Naive B cell (primary cell): ENCODE data around the gene ITPR3. TPM values are rescaled to one million over a fixed set of nuclear protein-coding genes. Genes with fewer than 3 reads are reported as not detected.

Experiments used
- ATAC-seq, 2 donors: fragments of 150-1000 bp; cut with Tn5 transposase; 2 replicates each; pipeline ENCODE4 v1.10.0; 2021; ENCODE audit warnings: low read depth in 2 of 2, mild to moderate bottlenecking in 2 of 2, moderate library complexity in 2 of 2
- DNase-seq: peaks from one replicate; pipeline ENCODE4 v3.0.0; 2022
- H3K27ac Mint-ChIP-seq, 6 donors: one replicate each; pipeline ENCODE4 v1.8.0; 2020 to 2022; ENCODE audit warnings: mild to moderate bottlenecking in 6 of 6, mixed read lengths in 6 of 6, moderate library complexity in 5 of 6, inconsistent platforms in 2 of 6
- H3K27me3 Mint-ChIP-seq, 3 donors: one replicate each; pipeline ENCODE4 v1.8.0; 2021 to 2022; ENCODE audit warnings: mixed read lengths in 3 of 3, mild to moderate bottlenecking in 1 of 3
- H3K36me3 Mint-ChIP-seq, 2 donors: one replicate each; pipeline ENCODE4 v1.8.0; 2020 to 2022; ENCODE audit warnings: mixed read lengths in 2 of 2, inconsistent platforms in 1 of 2, mild to moderate bottlenecking in 1 of 2
- H3K4me1 Mint-ChIP-seq, 3 donors: one replicate each; pipeline ENCODE4 v1.8.0; 2020 to 2022; ENCODE audit warnings: mixed read lengths in 3 of 3, inconsistent platforms in 1 of 3, mild to moderate bottlenecking in 1 of 3, moderate library complexity in 1 of 3
- H3K4me3 Mint-ChIP-seq, 8 donors: one replicate each; pipeline ENCODE4 v1.8.0; 2020 to 2022; ENCODE audit warnings: mild to moderate bottlenecking in 8 of 8, mixed read lengths in 8 of 8, moderate library complexity in 8 of 8, inconsistent platforms in 2 of 8
- H3K9me3 Mint-ChIP-seq, 7 donors: one replicate each; pipeline ENCODE4 v1.8.0; 2020 to 2022; ENCODE audit warnings: mixed read lengths in 7 of 7, mild to moderate bottlenecking in 5 of 7, inconsistent platforms in 2 of 7, moderate library complexity in 1 of 7
- polyA plus RNA-seq, 6 donors: library from polyadenylated mRNA; unstranded; fragments of 300-500 nt; fragmentation: Illumina TruSeq; gene quantifications; one replicate each; pipeline ENCODE4 v1.2.3, GENCODE V29; 2021; ENCODE audit warnings: low read depth in 6 of 6

Gene ITPR3
- polyA plus RNA-seq, 6 donors from 2014 or later: 0.22 to 6.4 (median 1.7) TPM

- peaks cover 9 to 22% of the 10 kb centered on the region in 2 donors for H3K36me3 Mint-ChIP-seq
- peak; percentile 11 for DNase-seq
- no peaks in the 10 kb centered on the region for H3K27me3 Mint-ChIP-seq
Observed at GRCh38 chr6:33693186-33694105, 72.3 kb downstream of the ITPR3 start.

GRCh38 chr6:33694401-33694931, 73.3 kb downstream of the ITPR3 start:
- Mint-ChIP-seq H3K27ac (peak overlapping the region; percentile 94 to 98 (median 96)), H3K4me1 (peaks cover 49 to 79% (median 72%) of the 10 kb centered on the region in 3 donors), H3K9me3 (no peaks in the 10 kb centered on the region), H3K27me3 (no peaks in the 10 kb centered on the region), H3K4me3 (peak overlapping the region; percentile 0 to 89 (median 72)), H3K36me3 (peaks cover 4 to 12% of the 10 kb centered on the region in 2 donors)
- peak; percentile 50 for DNase-seq
- peak in 1 of 2 donors; percentile 7 for ATAC-seq

More at GRCh38 chr6:33693186-33694105, 72.3 kb downstream of the ITPR3 start:
- peak; percentile 18 to 32 for ATAC-seq
- no peaks in the 10 kb centered on the region for H3K9me3 Mint-ChIP-seq
- H3K27ac Mint-ChIP-seq: peak overlapping the region; percentile 94 to 99 (median 98)
- peaks cover 51 to 69% (median 63%) of the 10 kb centered on the region in 3 donors for H3K4me1 Mint-ChIP-seq
- peak overlapping the region; percentile 11 to 89 (median 69) for H3K4me3 Mint-ChIP-seq

GRCh38 chr6:33694977-33695376, 73.9 kb downstream of the ITPR3 start:
- Mint-ChIP-seq H3K27me3 (no peaks in the 10 kb centered on the region), H3K9me3 (no peaks in the 10 kb centered on the region), H3K4me3 (peak overlapping the region in 6 of 8 donors; percentile 43 to 89 (median 72)), H3K27ac (peak overlapping the region; percentile 94 to 98 (median 96)), H3K4me1 (peaks cover 49 to 84% (median 73%) of the 10 kb centered on the region in 3 donors), H3K36me3 (peaks cover 0 to 10% of the 10 kb centered on the region in 2 donors)
- DNase-seq (no peak), ATAC-seq (no peak)

GRCh38 chr6:33695451-33695887, 74.3 kb downstream of the ITPR3 start:
- ATAC-seq (no peak), DNase-seq (no peak)
- peaks cover 0 to 10% of the 10 kb centered on the region in 2 donors for H3K36me3 Mint-ChIP-seq
- H3K4me1 Mint-ChIP-seq: peaks cover 54 to 89% (median 78%) of the 10 kb centered on the region in 3 donors
- H3K9me3 Mint-ChIP-seq: no peaks in the 10 kb centered on the region
- H3K27ac Mint-ChIP-seq: peak overlapping the region; percentile 94 to 98 (median 96)
- H3K27me3 Mint-ChIP-seq: no peaks in the 10 kb centered on the region
- peak overlapping the region in 4 of 8 donors; percentile 59 to 89 (median 80) for H3K4me3 Mint-ChIP-seq

GRCh38 chr6:33696076-33696475, 75.0 kb downstream of the ITPR3 start:
- Mint-ChIP-seq H3K36me3 (peaks cover 0 to 4% of the 10 kb centered on the region in 2 donors), H3K27ac (peak overlapping the region in 5 of 6 donors; percentile 91 to 98 (median 96)), H3K27me3 (no peaks in the 10 kb centered on the region), H3K4me1 (peaks cover 55 to 92% (median 79%) of the 10 kb centered on the region in 3 donors), H3K9me3 (no peaks in the 10 kb centered on the region), H3K4me3 (peak overlapping the region; percentile 59 to 89 (median 83))
- no peak for ATAC-seq
- DNase-seq: no peak

GRCh38 chr6:33696548-33697518, 75.7 kb downstream of the ITPR3 start:
- peak overlapping the region; percentile 59 to 89 (median 83) for H3K4me3 Mint-ChIP-seq
- H3K36me3 Mint-ChIP-seq: no peaks in the 10 kb centered on the region
- ATAC-seq (peak; percentile 61), DNase-seq (peak; percentile 78)
- H3K9me3 Mint-ChIP-seq: no peaks in the 10 kb centered on the region
- peaks cover 60 to 93% (median 79%) of the 10 kb centered on the region in 3 donors for H3K4me1 Mint-ChIP-seq
- H3K27ac Mint-ChIP-seq: peak overlapping the region; percentile 89 to 98 (median 95)
- H3K27me3 Mint-ChIP-seq: no peaks in the 10 kb centered on the region

- Mint-ChIP-seq H3K27ac (peak overlapping the region; percentile 88 to 98 (median 95)), H3K4me3 (peak overlapping the region in 5 of 8 donors; percentile 75 to 89 (median 82)), H3K4me1 (peaks cover 54 to 91% (median 72%) of the 10 kb centered on the region in 3 donors)
Observed at GRCh38 chr6:33697845-33698244, 76.7 kb downstream of the ITPR3 start.

GRCh38 chr6:33698494-33698893, 77.4 kb downstream of the ITPR3 start:
- peaks cover 49 to 85% (median 67%) of the 10 kb centered on the region in 3 donors for H3K4me1 Mint-ChIP-seq
- H3K9me3 Mint-ChIP-seq: no peaks in the 10 kb centered on the region
- H3K27me3 Mint-ChIP-seq: no peaks in the 10 kb centered on the region
- no peaks in the 10 kb centered on the region for H3K36me3 Mint-ChIP-seq
- H3K4me3 Mint-ChIP-seq: peak overlapping the region in 2 of 8 donors; percentile 12 to 42
- ATAC-seq (no peak), DNase-seq (no peak)
- peak overlapping the region; percentile 41 to 98 (median 90) for H3K27ac Mint-ChIP-seq

More at GRCh38 chr6:33697845-33698244, 76.7 kb downstream of the ITPR3 start:
- no peak for ATAC-seq
- H3K27me3 Mint-ChIP-seq: no peaks in the 10 kb centered on the region
- H3K36me3 Mint-ChIP-seq: no peaks in the 10 kb centered on the region
- no peaks in the 10 kb centered on the region for H3K9me3 Mint-ChIP-seq
- DNase-seq: no peak

- H3K27ac Mint-ChIP-seq: peak overlapping the region in 5 of 6 donors; percentile 33 to 96 (median 80)
- H3K9me3 Mint-ChIP-seq: no peaks in the 10 kb centered on the region
- ATAC-seq (no peak), DNase-seq (no peak)
- H3K4me3 Mint-ChIP-seq: peak overlapping the region in 2 of 8 donors; percentile 12 to 18
- no peaks in the 10 kb centered on the region for H3K27me3 Mint-ChIP-seq
- peaks cover 45 to 78% (median 64%) of the 10 kb centered on the region in 3 donors for H3K4me1 Mint-ChIP-seq
- no peaks in the 10 kb centered on the region for H3K36me3 Mint-ChIP-seq
Observed at GRCh38 chr6:33699131-33699530, 78.0 kb downstream of the ITPR3 start.

GRCh38 chr6:33699739-33700138, 78.6 kb downstream of the ITPR3 start:
- ATAC-seq: no peak
- Mint-ChIP-seq H3K27ac (peak overlapping the region in 4 of 6 donors; percentile 78 to 96 (median 90)), H3K9me3 (no peaks in the 10 kb centered on the region), H3K4me3 (peak overlapping the region in 1 of 8 donors; percentile 31), H3K36me3 (no peaks in the 10 kb centered on the region), H3K27me3 (no peaks in the 10 kb centered on the region), H3K4me1 (peaks cover 39 to 74% (median 64%) of the 10 kb centered on the region in 3 donors)
- no peak for DNase-seq

GRCh38 chr6:33700391-33701050, 79.4 kb downstream of the ITPR3 start:
- ATAC-seq: peak; percentile 52 to 63
- H3K27ac Mint-ChIP-seq: peak overlapping the region; percentile 78 to 94 (median 90)
- no peaks in the 10 kb centered on the region for H3K27me3 Mint-ChIP-seq
- DNase-seq: peak; percentile 65
- H3K36me3 Mint-ChIP-seq: no peaks in the 10 kb centered on the region
- H3K4me3 Mint-ChIP-seq: peak overlapping the region in 5 of 8 donors; percentile 6 to 55 (median 37)
- no peaks in the 10 kb centered on the region for H3K9me3 Mint-ChIP-seq
- peaks cover 32 to 70% (median 61%) of the 10 kb centered on the region in 3 donors for H3K4me1 Mint-ChIP-seq
